Measurements from ENCODE around the gene PTPRD.

Gene PTPRD

DNA sequence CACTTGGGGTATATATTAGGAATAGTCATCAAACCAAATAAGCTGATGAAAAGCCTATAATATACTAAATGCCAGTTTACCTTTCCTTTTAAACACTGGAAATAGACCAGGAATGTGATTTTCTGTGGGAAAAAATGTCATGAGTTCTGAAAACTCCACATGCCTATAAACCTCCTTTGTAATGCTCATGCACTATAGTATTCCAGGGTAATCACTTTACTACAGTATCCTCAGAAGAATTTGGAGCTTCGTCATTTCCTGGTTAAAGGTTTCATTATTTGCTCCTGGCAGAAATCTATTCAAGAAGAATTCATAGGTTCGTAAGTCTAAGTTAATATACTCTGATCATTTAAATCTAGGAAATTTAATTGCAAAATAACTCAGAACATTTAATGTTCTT, 1736.5 kb downstream of the PTPRD start:
- Histone ChIP-seq H3K9me3 (ENCODE audit: insufficient read depth, low read length) (no peaks in the 10 kb centered on the region), H3K9ac (ENCODE audit: insufficient read length, low read depth) (no peak overlapping the region), H3K4me3 (ENCODE audit: insufficient read length, low read depth) (no peak overlapping the region), H3K27me3 (ENCODE audit: insufficient read depth, insufficient read length) (no peaks in the 10 kb centered on the region), H3K4me1 (ENCODE audit: insufficient read depth, insufficient read length) (no peaks in the 10 kb centered on the region), H3K36me3 (ENCODE audit: insufficient read depth, insufficient read length, low read length) (no peaks in the 10 kb centered on the region)
- TF ChIP-seq ZNF274 (IDR thresholded peaks at IDR 0.05; ENCODE audit: low read depth, low read length) (no peak), SUZ12 (IDR thresholded peaks at IDR 0.05; ENCODE audit: extremely low read depth, insufficient read depth, insufficient read length) (no peak)
- DNase-seq (ENCODE audit: low read depth, low spot score), result no peak

GRCh38 chr9:8874482-8874881, 1738.3 kb downstream of the PTPRD start:
- Histone ChIP-seq H3K4me3 (ENCODE audit: insufficient read length, low read depth) (no peak overlapping the region), H3K9ac (ENCODE audit: insufficient read length, low read depth) (no peak overlapping the region), H3K9me3 (ENCODE audit: insufficient read depth, low read length) (no peaks in the 10 kb centered on the region), H3K27me3 (ENCODE audit: insufficient read depth, insufficient read length) (no peaks in the 10 kb centered on the region), H3K36me3 (ENCODE audit: insufficient read depth, insufficient read length, low read length) (no peaks in the 10 kb centered on the region), H3K4me1 (ENCODE audit: insufficient read depth, insufficient read length) (no peaks in the 10 kb centered on the region)
- DNase-seq (ENCODE audit: low read depth, low spot score), result no peak
- no peak for TF ChIP-seq SUZ12 (IDR thresholded peaks at IDR 0.05; ENCODE audit: extremely low read depth, insufficient read depth, insufficient read length)
- no peak for TF ChIP-seq YY1 (IDR thresholded peaks at IDR 0.05; ENCODE audit: insufficient read depth, insufficient read length)
- no peak for TF ChIP-seq ZNF274 (IDR thresholded peaks at IDR 0.05; ENCODE audit: low read depth, low read length)

DNA sequence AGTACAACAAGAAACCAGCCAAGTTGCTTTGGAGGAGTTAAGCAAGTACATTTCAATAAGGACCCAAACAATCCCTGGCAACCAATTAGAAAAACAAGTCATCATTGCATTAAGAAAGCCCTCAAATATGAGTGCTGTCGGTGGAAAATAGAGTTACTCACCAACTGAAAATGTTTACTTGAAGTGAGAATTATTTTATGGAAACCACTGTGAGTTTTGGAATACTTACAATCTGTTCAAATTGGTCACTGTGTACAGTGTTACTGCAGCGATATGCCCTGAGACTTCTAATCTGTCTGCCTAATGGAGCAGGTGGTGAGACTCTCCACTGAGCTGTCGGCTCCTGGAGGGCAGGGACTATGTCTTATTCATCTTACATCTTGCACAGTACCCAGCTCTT, 1740.0 kb downstream of the PTPRD start:
- no peaks in the 10 kb centered on the region for H3K4me1 ChIP-seq (ENCODE audit: insufficient read depth, insufficient read length)
- H3K36me3 ChIP-seq (ENCODE audit: insufficient read depth, insufficient read length, low read length), result no peaks in the 10 kb centered on the region
- no peaks in the 10 kb centered on the region for H3K27me3 ChIP-seq (ENCODE audit: insufficient read depth, insufficient read length)
- no peak overlapping the region for H3K9ac ChIP-seq (ENCODE audit: insufficient read length, low read depth)
- no peak for TF ChIP-seq ZNF274 (IDR thresholded peaks at IDR 0.05; ENCODE audit: low read depth, low read length)
- TF ChIP-seq YY1 (IDR thresholded peaks at IDR 0.05; ENCODE audit: insufficient read depth, insufficient read length), result no peak
- no peak for TF ChIP-seq SUZ12 (IDR thresholded peaks at IDR 0.05; ENCODE audit: extremely low read depth, insufficient read depth, insufficient read length)
- no peaks in the 10 kb centered on the region for H3K9me3 ChIP-seq (ENCODE audit: insufficient read depth, low read length)
- no peak overlapping the region for H3K4me3 ChIP-seq (ENCODE audit: insufficient read length, low read depth)
- DNase-seq (ENCODE audit: low read depth, low spot score), result no peak

GRCh38 chr9:8871796-8872445, 1740.9 kb downstream of the PTPRD start:
- Histone ChIP-seq H3K4me3 (ENCODE audit: insufficient read length, low read depth) (no peak overlapping the region), H3K36me3 (ENCODE audit: insufficient read depth, insufficient read length, low read length) (no peaks in the 10 kb centered on the region), H3K4me1 (ENCODE audit: insufficient read depth, insufficient read length) (no peaks in the 10 kb centered on the region), H3K9me3 (ENCODE audit: insufficient read depth, low read length) (no peaks in the 10 kb centered on the region), H3K27me3 (ENCODE audit: insufficient read depth, insufficient read length) (no peaks in the 10 kb centered on the region), H3K9ac (ENCODE audit: insufficient read length, low read depth) (no peak overlapping the region)
- TF ChIP-seq YY1 (IDR thresholded peaks at IDR 0.05; ENCODE audit: insufficient read depth, insufficient read length) (no peak), ZNF274 (IDR thresholded peaks at IDR 0.05; ENCODE audit: low read depth, low read length) (no peak), SUZ12 (IDR thresholded peaks at IDR 0.05; ENCODE audit: extremely low read depth, insufficient read depth, insufficient read length) (no peak)
- no peak for DNase-seq (ENCODE audit: low read depth, low spot score)

- DNase-seq (ENCODE audit: low read depth, low spot score), result no peak
- H3K27me3 ChIP-seq (ENCODE audit: insufficient read depth, insufficient read length), result no peaks in the 10 kb centered on the region
- H3K9me3 ChIP-seq (ENCODE audit: insufficient read depth, low read length), result no peaks in the 10 kb centered on the region
- no peak overlapping the region for H3K9ac ChIP-seq (ENCODE audit: insufficient read length, low read depth)
- no peaks in the 10 kb centered on the region for H3K4me1 ChIP-seq (ENCODE audit: insufficient read depth, insufficient read length)
- TF ChIP-seq SUZ12 (IDR thresholded peaks at IDR 0.05; ENCODE audit: extremely low read depth, insufficient read depth, insufficient read length) (no peak), ZNF274 (IDR thresholded peaks at IDR 0.05; ENCODE audit: low read depth, low read length) (no peak), YY1 (IDR thresholded peaks at IDR 0.05; ENCODE audit: insufficient read depth, insufficient read length) (no peak)
- H3K4me3 ChIP-seq (ENCODE audit: insufficient read length, low read depth), result no peak overlapping the region
- no peaks in the 10 kb centered on the region for H3K36me3 ChIP-seq (ENCODE audit: insufficient read depth, insufficient read length, low read length)
Observed at GRCh38 chr9:8871396-8871795, 1741.4 kb downstream of the PTPRD start.

DNA sequence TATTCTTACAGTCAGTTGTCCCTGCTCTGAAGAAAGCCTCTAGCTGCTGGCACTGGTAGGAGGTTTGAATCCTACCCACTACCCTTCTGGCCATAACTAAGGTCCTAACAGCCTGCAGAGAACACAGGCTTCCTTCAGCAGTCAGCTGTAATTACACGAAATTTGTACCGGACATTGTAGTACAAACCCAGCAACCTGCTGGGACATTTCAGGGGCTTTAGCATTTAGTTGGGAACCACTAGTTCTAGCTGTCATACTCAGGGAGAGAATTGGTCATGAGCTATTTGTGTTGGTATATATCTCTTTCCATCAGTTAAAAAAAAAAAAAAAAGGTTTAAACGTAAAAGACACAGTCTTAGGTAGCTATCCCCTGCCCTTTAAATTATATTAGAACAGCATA, 1743.0 kb downstream of the PTPRD start:
- no peaks in the 10 kb centered on the region for H3K27me3 ChIP-seq (ENCODE audit: insufficient read depth, insufficient read length)
- TF ChIP-seq SUZ12 (IDR thresholded peaks at IDR 0.05; ENCODE audit: extremely low read depth, insufficient read depth, insufficient read length) (no peak), YY1 (IDR thresholded peaks at IDR 0.05; ENCODE audit: insufficient read depth, insufficient read length) (no peak), ZNF274 (IDR thresholded peaks at IDR 0.05; ENCODE audit: low read depth, low read length) (no peak)
- H3K36me3 ChIP-seq (ENCODE audit: insufficient read depth, insufficient read length, low read length), result no peaks in the 10 kb centered on the region
- H3K9me3 ChIP-seq (ENCODE audit: insufficient read depth, low read length), result no peaks in the 10 kb centered on the region
- H3K4me1 ChIP-seq (ENCODE audit: insufficient read depth, insufficient read length), result no peaks in the 10 kb centered on the region
- no peak overlapping the region for H3K9ac ChIP-seq (ENCODE audit: insufficient read length, low read depth)
- no peak overlapping the region for H3K4me3 ChIP-seq (ENCODE audit: insufficient read length, low read depth)
- DNase-seq (ENCODE audit: low read depth, low spot score), result no peak

- no peak overlapping the region for H3K4me3 ChIP-seq (ENCODE audit: insufficient read length, low read depth)
- TF ChIP-seq ZNF274 (IDR thresholded peaks at IDR 0.05; ENCODE audit: low read depth, low read length) (no peak), YY1 (IDR thresholded peaks at IDR 0.05; ENCODE audit: insufficient read depth, insufficient read length) (no peak), SUZ12 (IDR thresholded peaks at IDR 0.05; ENCODE audit: extremely low read depth, insufficient read depth, insufficient read length) (no peak)
- H3K27me3 ChIP-seq (ENCODE audit: insufficient read depth, insufficient read length), result no peaks in the 10 kb centered on the region
- no peaks in the 10 kb centered on the region for H3K4me1 ChIP-seq (ENCODE audit: insufficient read depth, insufficient read length)
- no peak for DNase-seq (ENCODE audit: low read depth, low spot score)
- H3K36me3 ChIP-seq (ENCODE audit: insufficient read depth, insufficient read length, low read length), result no peaks in the 10 kb centered on the region
- no peak overlapping the region for H3K9ac ChIP-seq (ENCODE audit: insufficient read length, low read depth)
- H3K9me3 ChIP-seq (ENCODE audit: insufficient read depth, low read length), result no peaks in the 10 kb centered on the region
Observed at GRCh38 chr9:8868632-8869031, 1744.2 kb downstream of the PTPRD start.
